Ovary (tissue), 3 donors: Measurements from ENCODE around the gene KIF13A.

Experiments
- POLR2A ChIP-seq: fragments of 450-650 bp; IDR thresholded peaks from one replicate; pipeline ENCODE4 v1.6.1; 2017; ENCODE audit warnings: antibody characterized with exemption, mild to moderate bottlenecking, moderate library complexity
- TF ChIP-seq, protein P1 (sequence below), 3 donors: fragments of 450-650 bp in 2 of 3; fragments of 200-600 bp in 1 of 3; IDR thresholded peaks; one replicate each; pipeline versions ENCODE4 v1.5.1 to v1.8.0; 2016 to 2022; ENCODE audit warnings: antibody characterized with exemption in 3 of 3, mild to moderate bottlenecking in 1 of 3
- donor health status: DM: no; HTN: no; CAD: no.

DNA sequence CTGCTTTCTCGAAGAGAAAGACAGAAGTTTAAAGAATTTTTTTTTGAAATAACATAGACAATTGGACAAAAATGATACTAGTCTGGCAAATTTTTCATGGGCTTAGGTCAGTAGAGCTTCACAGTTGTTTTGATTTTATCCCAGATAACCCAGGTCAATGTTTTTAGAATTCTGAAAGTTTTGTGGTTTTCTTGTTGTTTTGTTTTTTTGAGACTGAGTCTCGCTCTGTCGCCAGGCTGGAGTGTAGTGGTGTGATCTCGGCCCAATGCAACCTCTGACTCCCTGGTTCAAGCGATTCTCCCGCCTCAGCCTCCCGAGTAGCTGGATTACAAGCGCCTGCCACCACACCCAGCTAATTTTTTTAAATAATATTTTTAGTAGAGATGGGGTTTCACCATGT lies 22.8 kb downstream of the KIF13A start:
- TF ChIP-seq POLR2A: no peak
- TF ChIP-seq, protein P1, sequence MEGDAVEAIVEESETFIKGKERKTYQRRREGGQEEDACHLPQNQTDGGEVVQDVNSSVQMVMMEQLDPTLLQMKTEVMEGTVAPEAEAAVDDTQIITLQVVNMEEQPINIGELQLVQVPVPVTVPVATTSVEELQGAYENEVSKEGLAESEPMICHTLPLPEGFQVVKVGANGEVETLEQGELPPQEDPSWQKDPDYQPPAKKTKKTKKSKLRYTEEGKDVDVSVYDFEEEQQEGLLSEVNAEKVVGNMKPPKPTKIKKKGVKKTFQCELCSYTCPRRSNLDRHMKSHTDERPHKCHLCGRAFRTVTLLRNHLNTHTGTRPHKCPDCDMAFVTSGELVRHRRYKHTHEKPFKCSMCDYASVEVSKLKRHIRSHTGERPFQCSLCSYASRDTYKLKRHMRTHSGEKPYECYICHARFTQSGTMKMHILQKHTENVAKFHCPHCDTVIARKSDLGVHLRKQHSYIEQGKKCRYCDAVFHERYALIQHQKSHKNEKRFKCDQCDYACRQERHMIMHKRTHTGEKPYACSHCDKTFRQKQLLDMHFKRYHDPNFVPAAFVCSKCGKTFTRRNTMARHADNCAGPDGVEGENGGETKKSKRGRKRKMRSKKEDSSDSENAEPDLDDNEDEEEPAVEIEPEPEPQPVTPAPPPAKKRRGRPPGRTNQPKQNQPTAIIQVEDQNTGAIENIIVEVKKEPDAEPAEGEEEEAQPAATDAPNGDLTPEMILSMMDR (IDR thresholded peaks at IDR 0.05): no peak
